ENCODE results near the gene MEIOB. TPM values are rescaled to one million over a fixed set of nuclear protein-coding genes. Genes with fewer than 3 reads are reported as not detected.
A peak's percentile ranks its signal among the peaks of the same experiment; 100 is the strongest.
"Not testable (repeated sequence)": the region's sequence is repeated elsewhere in the genome, so short reads cannot be mapped to it uniquely, and the experiment has no call there.

The MEIOB gene
- total RNA-seq, 2 donors from 2014 or later = not detected

DNA sequence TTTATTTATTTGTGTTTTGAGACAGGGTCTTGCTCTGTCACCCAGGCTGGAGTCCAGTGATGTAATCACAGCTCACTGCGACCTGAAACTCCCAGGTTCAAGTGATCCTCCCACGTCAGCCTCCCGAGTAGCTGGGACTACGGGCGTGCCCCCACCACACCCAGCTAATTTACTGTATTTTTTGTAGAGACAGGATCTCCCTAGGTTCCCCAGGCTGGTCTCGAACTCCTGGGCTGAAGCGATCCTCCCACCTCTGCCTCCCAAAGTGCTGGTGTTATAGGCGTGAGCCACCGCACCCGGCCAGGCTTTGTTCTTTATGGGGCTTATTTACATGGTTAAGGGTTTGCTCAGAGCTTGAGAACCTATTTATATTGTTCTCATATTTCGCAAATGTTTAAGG, 5.8 kb upstream of the MEIOB start:
- ATAC-seq (no peak), DNase-seq (ENCODE audit: low spot score) (no peak)
- Mint-ChIP-seq H3K27ac (no peak overlapping the region), H3K9me3 (no peaks in the 10 kb centered on the region), H3K4me3 (no peak overlapping the region), H3K27me3 (peaks cover 13 to 15% of the 10 kb centered on the region in 2 donors), H3K4me1 (ENCODE audit: low read depth in 2 of 2) (no peaks in the 10 kb centered on the region), H3K36me3 (no peaks in the 10 kb centered on the region)

DNA sequence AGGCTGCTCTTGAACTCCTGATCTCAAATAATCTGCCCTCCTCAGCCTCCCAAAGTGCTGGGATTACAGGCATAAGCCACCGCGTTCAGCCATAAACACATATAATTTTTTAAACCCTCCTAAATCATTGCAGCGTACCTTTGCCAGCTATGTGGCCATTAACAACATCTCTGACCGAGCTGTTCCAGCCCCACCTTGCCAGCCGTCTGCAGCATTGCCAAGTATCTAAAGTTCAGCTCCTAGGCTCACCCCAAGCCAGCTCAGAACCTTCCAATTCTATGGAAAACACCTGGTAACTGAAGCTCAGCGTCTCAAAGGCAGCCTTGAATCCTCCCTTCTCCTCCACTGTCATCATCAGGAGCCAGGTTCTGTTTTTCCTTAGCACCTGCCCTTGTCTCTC, 5.1 kb upstream of the MEIOB start:
- Mint-ChIP-seq H3K27me3 (peaks cover 13 to 18% of the 10 kb centered on the region in 2 donors), H3K4me3 (no peak overlapping the region)

DNA sequence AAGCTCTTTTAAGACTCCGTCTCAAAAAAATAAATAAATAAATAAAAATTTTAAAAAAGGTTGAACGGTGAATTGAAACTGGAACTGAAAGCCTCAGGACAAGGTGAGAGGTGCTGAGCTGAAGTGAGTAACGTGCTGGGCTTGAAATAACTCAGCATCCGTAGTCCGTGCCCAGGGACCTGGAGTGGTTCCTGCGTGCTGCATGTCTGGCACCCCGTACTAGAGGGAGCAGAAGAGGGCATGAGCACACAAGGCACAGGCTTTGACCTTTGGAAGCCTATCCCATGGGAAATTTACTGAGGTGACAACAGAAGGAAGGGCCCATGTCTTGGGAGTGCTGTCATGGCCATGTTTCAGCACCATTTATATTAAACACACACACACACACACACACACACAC, 4.5 kb upstream of the MEIOB start:
- Mint-ChIP-seq H3K9me3 (no peaks in the 10 kb centered on the region), H3K4me1 (ENCODE audit: low read depth in 2 of 2) (peaks cover 0 to 4% of the 10 kb centered on the region in 2 donors), H3K27me3 (peaks cover 13 to 19% of the 10 kb centered on the region in 2 donors), H3K4me3 (no peak overlapping the region), H3K36me3 (no peaks in the 10 kb centered on the region), H3K27ac (no peak overlapping the region)
- ATAC-seq (peak in 1 of 2 donors; percentile 72), DNase-seq (ENCODE audit: low spot score) (no peak)

More for the DNA sequence above, 5.1 kb upstream of the MEIOB start:
- no peak for ATAC-seq
- Mint-ChIP-seq H3K27ac (no peak overlapping the region), H3K36me3 (no peaks in the 10 kb centered on the region), H3K4me1 (ENCODE audit: low read depth in 2 of 2) (peaks cover 0 to 4% of the 10 kb centered on the region in 2 donors), H3K9me3 (no peaks in the 10 kb centered on the region)
- no peak for DNase-seq (ENCODE audit: low spot score)

DNA sequence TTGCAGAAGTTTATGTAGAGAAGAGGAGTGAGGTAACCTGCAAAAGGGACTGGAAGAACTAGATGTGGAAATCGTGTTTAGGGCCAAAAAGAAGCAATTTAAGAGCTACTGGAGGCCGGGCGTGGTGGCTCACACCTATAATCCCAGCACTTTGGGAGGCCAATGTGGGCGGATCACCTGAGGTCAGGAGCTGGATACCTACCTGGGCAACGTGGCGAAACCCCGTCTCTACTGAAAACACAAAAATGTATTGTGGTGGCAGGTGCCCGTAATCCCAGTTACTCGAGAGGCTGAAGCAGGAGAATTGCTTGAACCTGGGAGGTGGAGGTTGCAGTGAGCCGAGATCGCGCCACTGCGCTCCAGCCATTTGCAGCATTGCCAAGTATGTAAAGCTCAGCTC, 4.1 kb upstream of the MEIOB start:
- H3K36me3 Mint-ChIP-seq; H3K27ac Mint-ChIP-seq; H3K9me3 Mint-ChIP-seq; H3K4me3 Mint-ChIP-seq; ATAC-seq; H3K4me1 Mint-ChIP-seq (ENCODE audit: low read depth in 2 of 2); DNase-seq (ENCODE audit: low spot score): not testable (repeated sequence)
- peaks cover 13 to 19% of the 10 kb centered on the region in 2 donors for H3K27me3 Mint-ChIP-seq

DNA sequence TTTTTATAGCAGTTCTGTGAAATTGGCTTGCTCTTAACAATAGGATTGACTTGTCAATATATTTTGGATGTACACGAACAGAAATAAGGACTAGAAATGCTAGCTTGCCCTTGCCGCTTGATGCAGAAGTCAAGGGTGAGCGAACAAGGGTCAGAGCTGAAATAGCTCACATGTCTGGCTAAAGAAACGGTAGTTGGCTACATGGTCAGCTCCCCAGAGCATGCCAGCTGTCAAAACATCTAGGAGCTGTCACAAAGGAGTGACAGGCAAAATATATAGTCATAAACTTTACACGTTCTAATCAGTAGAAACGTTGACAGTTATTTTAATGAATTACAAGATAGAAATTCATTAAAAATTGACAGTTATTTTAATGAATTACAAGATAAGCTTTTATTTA, 2.9 kb upstream of the MEIOB start:
- ATAC-seq = no peak

DNA sequence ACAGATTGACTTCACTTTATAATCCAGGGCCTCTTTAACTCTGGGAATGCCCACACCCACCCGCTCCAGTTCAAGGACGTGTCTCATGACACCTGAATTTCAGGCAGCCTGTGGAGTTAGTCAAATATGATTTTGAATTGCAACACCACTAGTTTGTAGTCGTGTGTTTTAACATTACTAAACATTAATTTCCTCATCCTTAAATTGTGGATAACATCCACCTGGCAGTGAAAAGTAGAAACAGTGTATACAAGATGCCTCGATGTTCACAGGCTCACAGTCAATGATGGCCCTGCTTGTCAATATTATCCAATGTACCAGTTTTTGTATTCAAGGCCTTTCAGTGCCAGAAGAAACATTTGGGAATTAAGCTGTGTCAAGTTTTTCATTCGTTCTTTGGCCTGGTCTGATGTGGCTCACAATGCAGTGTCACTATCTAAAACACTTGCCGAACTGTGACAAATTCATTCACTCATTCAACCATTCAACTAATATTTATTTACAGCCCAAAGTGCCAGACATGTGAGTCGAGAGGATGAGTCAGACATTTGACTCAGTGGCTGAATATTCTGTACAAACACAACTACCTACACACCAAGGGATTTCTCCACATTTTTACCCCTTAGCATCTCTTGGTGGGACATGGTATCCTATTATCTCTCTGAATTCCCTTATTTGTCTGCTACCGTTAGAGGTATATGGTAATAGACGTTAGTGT, 1.4 kb downstream of the MEIOB start:
- H3K9me3 Mint-ChIP-seq = no peaks in the 10 kb centered on the region
- no peak overlapping the region for H3K27ac Mint-ChIP-seq
- peaks cover 0 to 4% of the 10 kb centered on the region in 2 donors for H3K4me1 Mint-ChIP-seq (ENCODE audit: low read depth in 2 of 2)
- no peak for DNase-seq (ENCODE audit: low spot score)
- H3K27me3 Mint-ChIP-seq = peaks cover 8 to 11% of the 10 kb centered on the region in 2 donors
- no peak for ATAC-seq
- H3K36me3 Mint-ChIP-seq = no peaks in the 10 kb centered on the region
- H3K4me3 Mint-ChIP-seq = no peak overlapping the region

More for the DNA sequence above, 2.9 kb upstream of the MEIOB start:
- H3K4me1 Mint-ChIP-seq (ENCODE audit: low read depth in 2 of 2) = peaks cover 0 to 4% of the 10 kb centered on the region in 2 donors
- H3K36me3 Mint-ChIP-seq = no peaks in the 10 kb centered on the region
- peaks cover 13 to 21% of the 10 kb centered on the region in 2 donors for H3K27me3 Mint-ChIP-seq
- H3K4me3 Mint-ChIP-seq = no peak overlapping the region
- H3K9me3 Mint-ChIP-seq = no peaks in the 10 kb centered on the region
- no peak for DNase-seq (ENCODE audit: low spot score)
- H3K27ac Mint-ChIP-seq = no peak overlapping the region

DNA sequence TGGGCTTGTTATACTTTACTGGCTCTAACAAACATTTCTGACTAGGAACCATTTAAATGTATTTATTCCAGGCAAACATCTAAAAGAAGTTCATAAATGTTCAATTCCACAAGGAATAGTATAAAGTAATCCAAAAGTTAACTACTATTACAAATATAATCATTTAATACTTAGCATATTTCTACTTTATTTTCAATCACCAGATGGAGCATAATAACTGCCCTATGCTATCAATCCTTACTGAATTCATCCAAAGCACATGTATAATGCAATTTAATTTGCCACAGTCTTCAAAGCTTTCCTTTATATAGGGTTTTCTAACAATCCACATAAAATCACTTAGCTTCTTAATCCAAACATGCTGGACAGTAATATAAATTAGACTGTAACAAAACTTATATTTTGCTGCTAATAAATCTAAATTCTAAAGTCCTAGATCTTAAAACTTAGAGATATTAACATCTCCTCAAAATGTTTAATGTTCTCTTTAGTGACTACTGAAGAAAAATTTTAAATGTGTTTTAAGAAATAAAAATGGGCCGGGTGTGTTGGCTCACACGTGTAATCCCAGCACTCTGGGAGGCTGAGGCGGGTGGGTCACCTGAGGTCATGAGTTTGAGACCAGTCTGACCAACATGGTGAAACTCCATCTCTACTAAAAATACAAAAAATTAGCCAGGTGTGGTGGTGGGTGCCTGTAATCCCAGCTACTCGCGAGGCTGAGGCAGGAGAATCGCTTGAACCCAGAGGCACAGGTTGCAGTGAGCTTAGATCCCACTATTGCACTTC, 5.9 kb downstream of the MEIOB start:
- no peak overlapping the region for H3K27ac Mint-ChIP-seq
- peaks cover 2 to 6% of the 10 kb centered on the region in 2 donors for H3K27me3 Mint-ChIP-seq
- ATAC-seq = no peak
- H3K9me3 Mint-ChIP-seq = no peaks in the 10 kb centered on the region
- no peaks in the 10 kb centered on the region for H3K4me1 Mint-ChIP-seq (ENCODE audit: low read depth in 2 of 2)
- H3K36me3 Mint-ChIP-seq = no peaks in the 10 kb centered on the region
- no peak for DNase-seq (ENCODE audit: low spot score)
- no peak overlapping the region for H3K4me3 Mint-ChIP-seq

DNA sequence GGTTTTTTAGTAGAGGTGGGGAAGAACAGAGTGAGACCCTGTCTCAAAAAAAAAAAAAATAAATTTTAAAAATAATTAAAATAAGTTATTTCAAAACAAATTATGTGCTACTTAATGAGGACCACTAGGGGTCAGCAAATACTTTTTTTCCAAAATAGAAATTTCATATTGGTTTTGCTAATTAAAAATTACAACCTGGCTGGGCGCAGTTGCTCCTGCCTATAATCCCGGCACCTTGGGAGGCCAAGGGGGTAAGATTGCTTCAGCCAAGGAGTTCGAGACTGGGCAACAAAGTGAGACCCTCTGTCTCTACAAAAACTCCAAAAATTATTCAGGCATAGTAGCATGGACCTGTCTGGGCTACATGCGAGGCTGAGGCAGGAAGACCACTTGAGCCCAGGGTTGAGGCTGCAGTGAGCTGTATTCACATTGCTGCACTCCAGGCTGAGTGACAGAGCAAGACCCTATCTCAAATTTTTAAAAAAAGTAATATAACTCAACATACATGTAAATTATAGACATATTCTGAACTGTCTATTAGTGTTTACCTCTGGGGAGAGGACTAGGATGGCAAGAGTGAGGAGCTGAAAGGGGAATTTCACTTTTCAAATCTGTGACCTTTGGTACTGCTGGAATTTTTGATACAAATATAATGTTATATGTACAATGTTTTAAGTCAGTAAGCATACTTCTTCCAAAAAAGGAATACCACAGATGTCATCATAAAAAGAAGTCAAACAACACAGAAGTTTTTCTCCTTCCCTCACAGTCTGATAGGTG, 8.1 kb downstream of the MEIOB start:
- Mint-ChIP-seq H3K27ac (no peak overlapping the region), H3K4me1 (ENCODE audit: low read depth in 2 of 2) (no peaks in the 10 kb centered on the region), H3K4me3 (no peak overlapping the region), H3K27me3 (peaks cover 17 to 22% of the 10 kb centered on the region in 2 donors), H3K9me3 (no peaks in the 10 kb centered on the region), H3K36me3 (no peaks in the 10 kb centered on the region)
- ATAC-seq (no peak), DNase-seq (ENCODE audit: low spot score) (no peak)

DNA sequence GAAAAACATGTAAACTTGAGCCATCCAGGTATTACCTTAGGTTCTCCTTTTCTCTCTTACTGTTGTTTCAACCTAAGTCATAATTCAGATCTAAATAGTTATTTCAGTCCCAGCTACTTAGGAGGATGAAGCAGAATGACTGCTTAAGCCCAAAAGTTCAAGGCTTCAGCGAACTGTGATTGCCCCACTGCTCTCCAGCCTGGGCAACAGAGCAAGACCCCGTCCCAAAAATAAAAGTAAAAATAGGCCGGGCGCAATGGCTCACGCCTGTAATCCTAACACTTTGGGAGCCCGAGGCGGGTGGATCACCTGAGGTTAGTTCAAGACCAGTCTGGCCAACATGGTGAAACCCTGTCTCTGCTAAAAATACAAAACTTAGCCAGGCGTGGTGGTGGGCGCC, 9.6 kb downstream of the MEIOB start:
- Mint-ChIP-seq H3K4me3 (no peak overlapping the region), H3K9me3 (no peaks in the 10 kb centered on the region), H3K4me1 (ENCODE audit: low read depth in 2 of 2) (no peaks in the 10 kb centered on the region), H3K27ac (no peak overlapping the region), H3K27me3 (peaks cover 28 to 36% of the 10 kb centered on the region in 2 donors), H3K36me3 (no peaks in the 10 kb centered on the region)
- DNase-seq (ENCODE audit: low spot score) (no peak), ATAC-seq (no peak)

DNA sequence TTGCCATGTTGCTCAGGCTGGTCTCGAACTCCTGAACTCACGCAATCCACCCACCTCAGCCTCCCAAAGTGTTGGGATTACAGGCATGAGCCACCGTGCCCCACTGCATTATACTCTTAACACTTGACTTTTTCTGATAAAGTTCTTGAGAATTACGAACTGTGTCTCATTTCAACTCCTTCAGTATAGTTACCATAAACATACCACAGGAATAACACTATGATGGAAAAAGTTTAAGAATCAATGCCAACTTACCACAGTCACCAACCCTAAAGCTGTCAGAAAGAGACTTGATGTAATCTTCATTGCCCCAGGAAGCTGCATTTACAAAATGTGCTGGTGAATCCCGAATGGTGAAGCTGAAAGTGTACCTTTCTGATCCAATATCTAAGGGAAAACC, 10.2 kb downstream of the MEIOB start:
- H3K27me3 Mint-ChIP-seq = peaks cover 35 to 41% of the 10 kb centered on the region in 2 donors
- H3K27ac Mint-ChIP-seq = no peak overlapping the region
- H3K36me3 Mint-ChIP-seq = no peaks in the 10 kb centered on the region
- no peak for DNase-seq (ENCODE audit: low spot score)
- no peak overlapping the region for H3K4me3 Mint-ChIP-seq
- H3K4me1 Mint-ChIP-seq (ENCODE audit: low read depth in 2 of 2) = no peaks in the 10 kb centered on the region
- ATAC-seq = no peak
- no peaks in the 10 kb centered on the region for H3K9me3 Mint-ChIP-seq

DNA sequence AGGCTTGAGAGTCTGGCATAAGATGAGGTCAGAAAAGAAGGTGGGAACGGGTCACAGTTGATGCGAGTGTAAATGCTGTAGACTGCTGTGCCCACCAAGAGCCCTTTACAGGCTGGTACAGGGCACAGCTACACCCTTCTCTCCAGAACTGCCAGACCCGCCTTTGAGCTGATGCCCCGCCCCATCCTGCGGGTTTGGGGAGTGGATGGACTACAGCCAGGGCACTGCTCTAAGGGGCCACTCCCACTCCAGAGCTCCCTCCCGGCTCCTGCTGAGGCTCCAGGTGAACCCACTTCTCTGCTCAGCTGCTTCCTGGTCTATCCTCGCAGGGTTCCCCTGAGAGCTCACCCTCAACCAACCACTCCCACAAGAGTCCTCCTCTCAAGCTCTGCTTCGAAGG, 12.3 kb downstream of the MEIOB start:
- ATAC-seq (no peak), DNase-seq (ENCODE audit: low spot score) (no peak)
- Mint-ChIP-seq H3K4me1 (ENCODE audit: low read depth in 2 of 2) (no peaks in the 10 kb centered on the region), H3K4me3 (no peak overlapping the region), H3K9me3 (no peaks in the 10 kb centered on the region), H3K36me3 (no peaks in the 10 kb centered on the region), H3K27me3 (peaks cover 35 to 51% of the 10 kb centered on the region in 2 donors), H3K27ac (no peak overlapping the region)

DNA sequence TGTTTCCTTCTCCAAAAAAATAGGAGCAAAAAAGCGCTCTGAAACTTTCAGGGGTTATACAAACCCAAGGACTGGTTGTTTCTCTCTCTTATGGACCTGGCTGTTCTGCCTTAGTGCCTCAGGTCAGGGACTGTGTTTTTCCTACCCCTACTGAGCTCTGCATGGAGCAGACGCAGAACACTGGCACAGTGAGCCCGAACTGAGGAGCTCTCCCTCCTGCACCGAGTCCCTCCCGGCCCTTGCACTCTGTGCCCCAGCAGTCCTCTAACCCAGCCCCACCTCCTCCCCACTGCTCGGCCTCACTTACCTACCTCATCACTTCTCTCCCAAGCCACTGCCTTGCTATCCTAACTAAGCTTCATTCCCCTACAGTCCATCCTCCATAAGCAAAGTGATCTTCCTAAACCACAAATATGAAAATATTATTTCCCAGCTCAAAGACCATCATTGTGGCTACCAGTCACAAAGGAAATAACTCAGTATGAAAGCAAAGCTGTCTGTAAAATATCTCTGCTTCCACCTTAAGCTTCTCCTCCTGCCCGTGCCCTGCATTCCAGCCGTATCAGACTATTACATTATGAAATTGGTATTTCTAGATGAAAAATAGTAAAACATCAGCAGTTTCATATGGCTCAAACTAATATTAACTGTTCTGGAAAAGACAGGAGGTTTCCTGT, 13.6 kb downstream of the MEIOB start:
- Mint-ChIP-seq H3K9me3 (no peaks in the 10 kb centered on the region), H3K4me1 (ENCODE audit: low read depth in 2 of 2) (no peaks in the 10 kb centered on the region), H3K36me3 (no peaks in the 10 kb centered on the region), H3K27ac (no peak overlapping the region), H3K4me3 (no peak overlapping the region), H3K27me3 (peaks cover 37 to 54% of the 10 kb centered on the region in 2 donors)
- DNase-seq (ENCODE audit: low spot score) (no peak), ATAC-seq (no peak)

DNA sequence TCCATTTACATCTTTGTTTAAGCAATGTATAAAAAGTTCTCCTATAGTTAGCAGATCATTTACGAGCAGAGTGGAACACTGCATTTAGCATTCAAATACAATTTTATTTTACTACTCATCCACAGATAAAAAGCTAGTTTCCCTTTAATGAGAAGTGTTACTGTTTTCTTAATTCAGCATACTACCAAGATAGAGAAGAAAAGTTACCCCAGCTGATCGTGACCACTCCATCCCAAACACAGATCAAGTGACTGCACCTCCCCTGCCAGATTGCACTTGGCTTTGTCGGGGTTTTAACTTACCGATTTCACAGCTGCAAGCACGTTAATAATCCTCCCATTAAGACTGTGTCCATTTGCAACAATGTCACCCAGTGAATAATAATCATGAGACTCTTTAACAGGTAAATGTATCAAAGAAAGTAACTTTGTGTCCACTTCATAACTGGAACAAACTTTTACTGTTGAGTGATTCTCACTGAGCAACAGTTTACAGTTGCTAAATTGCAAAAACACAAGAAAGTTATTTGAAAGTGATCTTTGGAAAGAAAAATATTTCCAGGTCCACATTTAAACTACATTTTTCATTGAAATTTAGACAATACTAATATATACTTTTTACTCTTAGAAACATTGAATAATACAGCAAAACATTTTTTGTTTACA, 14.4 kb downstream of the MEIOB start:
- Mint-ChIP-seq H3K4me1 (ENCODE audit: low read depth in 2 of 2) (no peaks in the 10 kb centered on the region), H3K9me3 (no peaks in the 10 kb centered on the region), H3K36me3 (no peaks in the 10 kb centered on the region), H3K27ac (no peak overlapping the region), H3K27me3 (peaks cover 37 to 54% of the 10 kb centered on the region in 2 donors), H3K4me3 (no peak overlapping the region)
- DNase-seq (ENCODE audit: low spot score) (no peak), ATAC-seq (no peak)

Data from natural killer cell treated with Interleukin-12 subunit alpha and Interleukin-12 subunit beta and Interleukin-15 and Interleukin-18, amount 100 ng/mL, for 72 hours (primary cell).